ENCODE measurements around the gene IL2RG.

DNA sequence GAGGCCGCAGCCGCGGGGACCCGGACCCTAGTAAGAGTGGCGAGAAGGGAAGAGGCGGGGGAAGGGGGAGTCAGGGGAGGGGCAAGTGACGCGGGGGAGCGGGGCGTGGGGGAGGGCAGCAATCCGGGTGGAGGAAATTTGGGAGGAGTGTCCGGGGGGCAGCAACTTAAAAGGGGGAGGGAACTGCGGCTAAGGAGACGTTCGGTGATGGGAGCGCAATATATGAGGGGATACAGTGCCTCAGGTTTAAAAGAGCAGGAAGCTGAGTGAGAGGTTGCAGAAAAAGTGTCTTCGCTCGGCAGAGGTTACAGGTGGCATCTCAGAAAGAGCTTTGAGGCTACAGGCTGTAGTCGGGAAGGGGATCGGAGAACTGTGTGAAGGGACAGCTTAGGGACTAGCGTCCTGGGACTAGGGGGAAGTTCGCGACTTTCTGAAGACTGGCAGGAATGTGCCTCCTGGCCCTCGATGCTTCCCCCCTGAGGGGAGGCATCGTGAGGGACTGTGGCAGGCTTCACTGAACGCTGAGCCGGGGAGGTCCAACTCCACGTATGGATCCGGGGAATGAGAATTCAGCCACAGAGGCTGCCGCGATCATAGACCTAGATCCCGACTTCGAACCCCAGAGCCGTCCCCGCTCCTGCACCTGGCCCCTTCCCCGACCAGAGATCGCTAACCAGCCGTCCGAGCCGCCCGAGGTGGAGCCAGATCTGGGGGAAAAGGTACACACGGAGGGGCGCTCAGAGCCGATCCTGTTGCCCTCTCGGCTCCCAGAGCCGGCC is 15.2 kb downstream of the IL2RG start:
- TF ChIP-seq, protein P1, sequence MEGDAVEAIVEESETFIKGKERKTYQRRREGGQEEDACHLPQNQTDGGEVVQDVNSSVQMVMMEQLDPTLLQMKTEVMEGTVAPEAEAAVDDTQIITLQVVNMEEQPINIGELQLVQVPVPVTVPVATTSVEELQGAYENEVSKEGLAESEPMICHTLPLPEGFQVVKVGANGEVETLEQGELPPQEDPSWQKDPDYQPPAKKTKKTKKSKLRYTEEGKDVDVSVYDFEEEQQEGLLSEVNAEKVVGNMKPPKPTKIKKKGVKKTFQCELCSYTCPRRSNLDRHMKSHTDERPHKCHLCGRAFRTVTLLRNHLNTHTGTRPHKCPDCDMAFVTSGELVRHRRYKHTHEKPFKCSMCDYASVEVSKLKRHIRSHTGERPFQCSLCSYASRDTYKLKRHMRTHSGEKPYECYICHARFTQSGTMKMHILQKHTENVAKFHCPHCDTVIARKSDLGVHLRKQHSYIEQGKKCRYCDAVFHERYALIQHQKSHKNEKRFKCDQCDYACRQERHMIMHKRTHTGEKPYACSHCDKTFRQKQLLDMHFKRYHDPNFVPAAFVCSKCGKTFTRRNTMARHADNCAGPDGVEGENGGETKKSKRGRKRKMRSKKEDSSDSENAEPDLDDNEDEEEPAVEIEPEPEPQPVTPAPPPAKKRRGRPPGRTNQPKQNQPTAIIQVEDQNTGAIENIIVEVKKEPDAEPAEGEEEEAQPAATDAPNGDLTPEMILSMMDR (IDR thresholded peaks at IDR 0.05), result no peak
- TF ChIP-seq POLR2A (IDR thresholded peaks at IDR 0.05) (peak; percentile 44), POLR2AphosphoS5 (IDR thresholded peaks at IDR 0.05) (peak in 1 of 3 donors; percentile 5), EP300 (IDR thresholded peaks at IDR 0.05; ENCODE audit: low read depth) (no peak)

Measured in transverse colon (tissue), 4 donors.